ENCODE measurements around the gene SH3RF3. TPM values are rescaled to one million over a fixed set of nuclear protein-coding genes. Genes with fewer than 3 reads are reported as not detected.

The SH3RF3 gene
- polyA plus RNA-seq, 4 donors = 4.5 to 6.4 (median 5.7) TPM

GRCh38 chr2:109174626-109175349, 45.8 kb downstream of the SH3RF3 start:
- DNase-seq (ENCODE audit: low read depth in 4 of 4, low spot score in 2 of 4) = no peak

DNA sequence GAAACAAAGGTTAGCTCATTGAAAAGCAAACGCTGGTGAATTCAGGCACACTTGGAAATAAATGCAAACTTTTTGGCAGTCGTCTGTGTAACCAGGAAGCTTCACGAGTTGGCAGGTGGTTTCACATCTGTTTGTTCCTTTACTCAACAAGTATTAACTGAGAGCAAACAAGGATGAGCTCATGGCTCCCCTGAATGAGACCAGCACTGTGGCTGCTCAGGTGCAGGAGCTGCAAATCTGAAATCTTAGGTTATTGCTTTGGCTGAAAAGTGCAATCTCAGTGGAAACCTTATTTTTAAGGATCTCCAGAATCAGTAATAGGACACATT, 46.3 kb downstream of the SH3RF3 start:
- DNase-seq (ENCODE audit: low read depth in 4 of 4, low spot score in 2 of 4) = no peak

- no peak for DNase-seq (ENCODE audit: low read depth in 4 of 4, low spot score in 2 of 4)
Measured at GRCh38 chr2:109176928-109177327, 47.9 kb downstream of the SH3RF3 start.

GRCh38 chr2:109177635-109178034, 48.6 kb downstream of the SH3RF3 start:
- no peak for DNase-seq (ENCODE audit: low read depth in 4 of 4, low spot score in 2 of 4)

- DNase-seq (ENCODE audit: low read depth in 4 of 4, low spot score in 2 of 4) = no peak
Measured at GRCh38 chr2:109178968-109179367, 50.0 kb downstream of the SH3RF3 start.

GRCh38 chr2:109180786-109181185, 51.8 kb downstream of the SH3RF3 start:
- DNase-seq (ENCODE audit: low read depth in 4 of 4, low spot score in 2 of 4) = no peak

- DNase-seq (ENCODE audit: low read depth in 4 of 4, low spot score in 2 of 4) = no peak
Measured at GRCh38 chr2:109182426-109182825, 53.4 kb downstream of the SH3RF3 start.

- no peak for DNase-seq (ENCODE audit: low read depth in 4 of 4, low spot score in 2 of 4)
Measured at GRCh38 chr2:109183871-109184270, 54.9 kb downstream of the SH3RF3 start.

- no peak for DNase-seq (ENCODE audit: low read depth in 4 of 4, low spot score in 2 of 4)
Measured at GRCh38 chr2:109184368-109184767, 55.4 kb downstream of the SH3RF3 start.

DNA sequence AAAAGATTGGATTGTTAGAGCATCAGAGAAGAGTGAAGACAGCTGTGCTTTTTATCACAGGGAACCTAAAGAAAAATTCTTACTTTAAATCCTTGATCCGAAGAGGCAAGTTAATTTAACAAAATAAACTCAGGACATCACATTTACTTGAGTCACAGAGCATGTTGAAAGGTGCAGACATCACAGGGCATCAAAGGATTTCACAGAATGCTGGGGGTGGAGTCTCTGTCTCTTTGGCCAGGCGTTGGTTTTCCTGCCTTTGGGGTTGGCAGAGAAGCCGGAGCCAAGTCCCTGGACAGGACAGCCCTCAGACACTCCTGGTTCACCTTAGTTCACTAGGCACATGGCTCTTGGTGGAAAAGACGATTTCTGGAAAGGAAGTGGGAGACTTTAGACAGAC, 56.3 kb downstream of the SH3RF3 start:
- DNase-seq (ENCODE audit: low read depth in 4 of 4, low spot score in 2 of 4) = no peak

DNA sequence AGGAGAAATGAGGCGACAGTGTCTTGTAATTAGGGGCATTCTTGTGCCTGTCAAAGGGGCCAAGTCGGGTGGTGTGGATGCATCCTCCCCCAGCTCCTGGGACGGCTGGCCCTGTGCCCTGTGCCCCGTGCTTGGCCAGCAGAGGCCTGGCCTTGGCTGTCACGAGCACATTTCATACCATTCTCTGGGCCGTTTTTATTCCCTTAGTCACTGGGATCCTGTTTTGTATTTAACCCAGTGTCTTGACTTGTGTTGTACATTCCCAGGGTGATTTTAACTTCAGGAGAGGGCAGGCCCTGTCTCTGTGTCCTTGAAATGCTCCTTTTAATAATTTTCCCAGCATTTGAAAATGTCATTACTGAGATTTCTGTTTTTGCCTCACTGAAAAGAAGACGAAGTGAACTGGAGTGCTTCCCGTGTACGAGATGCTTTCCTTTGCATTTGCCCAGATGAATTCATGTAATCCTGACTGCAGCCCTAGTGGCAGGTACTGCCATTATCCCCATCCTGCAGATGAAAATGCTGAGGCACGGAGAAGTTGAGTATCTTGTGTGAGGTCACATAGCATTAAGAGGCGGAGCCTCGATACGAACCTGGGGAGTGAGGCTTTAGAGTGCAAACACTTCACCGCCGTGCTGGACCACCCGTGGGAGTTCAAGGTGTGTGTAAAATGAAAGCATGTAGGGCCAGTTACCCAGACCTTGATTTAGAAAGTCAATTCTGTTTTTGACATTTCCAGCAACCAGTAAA, 57.0 kb downstream of the SH3RF3 start:
- DNase-seq (ENCODE audit: low read depth in 4 of 4, low spot score in 2 of 4) = no peak

- DNase-seq (ENCODE audit: low read depth in 4 of 4, low spot score in 2 of 4) = no peak
Measured at GRCh38 chr2:109186656-109187250, 57.7 kb downstream of the SH3RF3 start.

- no peak for DNase-seq (ENCODE audit: low read depth in 4 of 4, low spot score in 2 of 4)
Measured at GRCh38 chr2:109187711-109188495, 58.9 kb downstream of the SH3RF3 start.

- no peak for DNase-seq (ENCODE audit: low read depth in 4 of 4, low spot score in 2 of 4)
Measured at GRCh38 chr2:109188496-109188890, 59.5 kb downstream of the SH3RF3 start.

- DNase-seq (ENCODE audit: low read depth in 4 of 4, low spot score in 2 of 4) = no peak
Measured at GRCh38 chr2:109188898-109189297, 59.9 kb downstream of the SH3RF3 start.

DNA sequence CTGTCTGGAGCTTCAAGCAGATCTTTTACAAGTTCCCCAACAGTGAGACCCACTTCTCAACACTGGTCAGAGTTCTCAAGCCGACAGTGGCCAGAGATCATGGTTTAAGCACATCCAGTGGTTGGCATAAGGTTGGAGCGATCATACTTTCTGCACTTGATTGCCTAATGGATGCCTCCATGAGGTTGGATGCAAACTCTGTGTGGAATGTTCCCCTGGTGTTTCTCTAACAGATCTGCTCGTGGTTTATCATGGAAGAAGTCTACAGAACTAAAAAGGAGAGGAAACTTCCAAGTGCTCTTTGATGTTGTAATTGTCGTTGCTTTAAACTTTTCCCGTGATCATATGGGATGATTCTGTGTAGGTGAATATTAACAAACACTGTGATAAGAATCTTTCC, 60.7 kb downstream of the SH3RF3 start:
- no peak for DNase-seq (ENCODE audit: low read depth in 4 of 4, low spot score in 2 of 4)

- no peak for DNase-seq (ENCODE audit: low read depth in 4 of 4, low spot score in 2 of 4)
Measured at GRCh38 chr2:109193807-109194619, 65.0 kb downstream of the SH3RF3 start.

DNA sequence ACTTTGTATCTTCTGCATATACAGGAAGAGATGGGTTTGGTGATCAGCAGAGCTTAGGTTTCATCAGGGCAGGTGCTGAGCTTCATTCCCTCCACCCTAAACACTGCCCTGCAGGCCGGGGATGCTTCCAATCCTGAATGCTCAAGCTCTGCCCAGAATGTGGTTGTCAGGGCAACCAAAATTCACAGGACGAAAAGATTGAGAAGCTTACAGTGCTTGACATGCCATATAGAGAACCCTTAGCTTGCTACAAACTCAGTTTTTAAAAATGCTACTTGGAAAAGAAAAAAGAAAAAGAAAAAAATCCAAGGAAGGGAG, 65.6 kb downstream of the SH3RF3 start:
- no peak for DNase-seq (ENCODE audit: low read depth in 4 of 4, low spot score in 2 of 4)

DNA sequence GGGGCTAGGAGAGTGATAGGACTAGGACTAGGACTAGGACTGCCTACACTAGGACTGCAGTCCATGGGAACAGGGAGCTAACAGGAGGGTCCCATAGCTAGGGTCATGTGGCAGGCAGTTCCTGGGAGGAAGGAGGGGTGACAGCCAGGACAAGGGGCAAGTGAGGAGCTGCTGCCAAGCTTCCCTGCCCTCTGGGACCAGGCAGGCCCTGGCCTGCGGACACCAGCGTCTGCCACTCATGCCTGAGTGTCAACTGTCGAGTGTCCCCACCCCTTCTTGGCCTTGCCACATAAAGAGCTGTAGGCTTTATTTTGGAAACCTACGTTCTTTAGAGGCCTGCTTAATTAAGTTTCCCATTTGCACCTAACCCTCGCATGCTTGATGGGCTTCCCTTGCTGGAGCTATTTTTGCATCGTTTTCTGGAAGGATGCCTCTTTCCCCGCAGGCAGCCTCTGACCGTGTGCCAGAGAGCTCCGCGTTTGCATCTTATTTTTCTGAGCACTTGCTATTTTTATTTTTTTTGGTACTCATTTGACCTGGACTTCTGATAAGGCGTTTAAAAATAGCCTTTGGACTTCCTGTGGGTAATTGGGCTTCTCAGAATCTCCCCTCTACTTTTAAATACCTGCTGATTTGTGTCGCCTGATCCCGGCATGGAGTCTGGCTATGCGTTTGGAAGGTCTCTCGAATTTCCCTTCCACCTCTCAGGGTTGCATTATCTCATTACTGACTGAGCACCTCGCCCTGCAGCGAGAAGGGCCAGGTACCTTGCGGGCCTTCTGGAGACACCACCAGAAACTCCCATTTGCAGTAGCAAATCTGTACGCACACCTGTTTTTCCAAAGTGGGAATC, 66.4 kb downstream of the SH3RF3 start:
- no peak for DNase-seq (ENCODE audit: low read depth in 4 of 4, low spot score in 2 of 4)
